Tibial artery (tissue), 4 donors: ENCODE data around the gene ATP5PD.
"Not testable (repeated sequence)": the region's sequence is repeated elsewhere in the genome, so short reads cannot be mapped to it uniquely, and the experiment has no call there.

ENCODE experiments used
- DNase-seq, 2 donors: peaks; one replicate each; pipeline ENCODE4 v3.0.0-alpha.2; 2019
- H3K27ac ChIP-seq, 2 donors: fragments of 200-600 bp; sonication (generic) in 1 of 2; 1 replicate in 1 of 2; 2 replicates in 1 of 2; pipeline ENCODE4 v1.5.1; 2018 to 2019; ENCODE audit warnings: mild to moderate bottlenecking in 1 of 2
- H3K27me3 ChIP-seq, 2 donors: fragments of 200-600 bp; sonication (generic) in 1 of 2; one replicate each; pipeline versions ENCODE4 v1.5.1 to v1.6.0; 2016 to 2019
- H3K36me3 ChIP-seq, 3 donors: fragments of 200-600 bp; sonication (generic) in 2 of 3; one replicate each; pipeline ENCODE4 v1.5.1; 2016 to 2019; ENCODE audit warnings: mild to moderate bottlenecking in 2 of 3
- H3K4me1 ChIP-seq, 4 donors: fragments of 200-600 bp; sonication (generic) in 2 of 4; 1 replicate in 3 of 4; 2 replicates in 1 of 4; pipeline ENCODE4 v1.5.1; 2016 to 2019
- H3K4me3 ChIP-seq, 2 donors: fragments of 200-600 bp; sonication (generic) in 1 of 2; 1 replicate in 1 of 2; 2 replicates in 1 of 2; pipeline ENCODE4 v1.5.1; 2018 to 2019; ENCODE audit warnings: mild to moderate bottlenecking in 2 of 2
- H3K9me3 ChIP-seq, 3 donors: fragments of 200-600 bp; sonication (generic) in 1 of 3; one replicate each; pipeline ENCODE4 v1.5.1; 2016 to 2019
- CTCF ChIP-seq, 2 experiments: fragments of 200-600 bp in 1 of 2; fragments of 450-650 bp in 1 of 2; IDR thresholded peaks; one replicate each; pipeline ENCODE4 v1.5.1; 2017 to 2019; ENCODE audit warnings: antibody characterized with exemption in 2 of 2, mild to moderate bottlenecking in 1 of 2, moderate library complexity in 1 of 2
- intact Hi-C: fragments of 100-400 bp; cut with DNase I; formaldehyde crosslinking; loops from one replicate; pipeline ENCODE4 v1.15.0; 2023; ENCODE audit warnings: low total_unique reads

The ATP5PD gene

GRCh38 chr17:75034236-75034908 lies 12.4 kb downstream of the ATP5PD start:
- peak; percentile 89 to 93 for DNase-seq
- peaks cover 11 to 14% (median 13%) of the 10 kb centered on the region in 3 donors for H3K36me3 ChIP-seq
- peak overlapping the region; percentile 71 to 96 for H3K4me3 ChIP-seq
- H3K4me1 ChIP-seq, result peaks cover 0 to 30% (median 22%) of the 10 kb centered on the region in 4 donors
- H3K27me3 ChIP-seq, result no peaks in the 10 kb centered on the region
- intact Hi-C loops, result loop anchor here (5.0 kb wide), 1 partner anchor 47 kb away; the partner anchor contains the start of gene CDR2L
- H3K27ac ChIP-seq, result peak overlapping the region; percentile 95 to 97
- no peaks in the 10 kb centered on the region for H3K9me3 ChIP-seq
- peak in 1 of 2 experiments; percentile 6 for TF ChIP-seq CTCF (IDR thresholded peaks at IDR 0.05)

GRCh38 chr17:75033346-75034235 lies 13.2 kb downstream of the ATP5PD start:
- peak overlapping the region; percentile 71 to 96 for H3K4me3 ChIP-seq
- intact Hi-C loops, result loop anchor here (5.0 kb wide), 1 partner anchor 46 kb away; the partner anchor contains the start of gene CDR2L
- peak overlapping the region; percentile 95 to 97 for H3K27ac ChIP-seq
- TF ChIP-seq CTCF (IDR thresholded peaks at IDR 0.05), result no peak
- H3K36me3 ChIP-seq, result peaks cover 3 to 6% (median 5%) of the 10 kb centered on the region in 3 donors
- DNase-seq, result peak; percentile 96 to 97
- no peaks in the 10 kb centered on the region for H3K9me3 ChIP-seq
- H3K4me1 ChIP-seq, result peaks cover 0 to 30% (median 22%) of the 10 kb centered on the region in 4 donors
- H3K27me3 ChIP-seq, result no peaks in the 10 kb centered on the region

DNA sequence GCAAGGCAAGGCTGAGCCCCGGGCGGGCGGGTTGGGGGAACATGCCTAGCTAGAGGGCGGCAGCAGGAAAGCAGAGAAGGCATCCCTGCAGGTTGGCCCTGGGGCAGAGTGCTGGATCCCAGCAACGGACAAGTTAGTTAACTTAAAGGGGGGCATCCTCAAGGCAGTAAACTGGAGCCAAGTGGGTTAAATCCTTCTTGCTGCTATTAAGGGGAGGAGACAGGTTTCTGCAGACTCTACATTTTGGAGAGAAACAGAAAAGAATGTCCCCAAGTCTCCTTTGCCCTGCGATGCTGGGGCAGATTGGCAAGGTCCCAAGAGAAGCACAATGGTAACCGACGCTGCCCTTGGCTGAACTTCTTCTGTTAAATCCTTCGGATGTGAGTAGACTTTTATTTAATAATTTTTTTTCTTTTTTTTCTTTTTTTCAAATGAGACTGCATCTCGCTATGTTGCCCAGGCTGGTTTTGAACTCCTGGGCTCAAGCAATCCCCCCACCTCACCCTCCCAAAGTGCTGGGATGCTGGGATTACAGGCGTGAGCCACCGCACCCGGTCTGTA lies 14.0 kb downstream of the ATP5PD start:
- no peaks in the 10 kb centered on the region for H3K27me3 ChIP-seq
- no peaks in the 10 kb centered on the region for H3K9me3 ChIP-seq
- H3K4me3 ChIP-seq, result peak overlapping the region; percentile 71 to 96
- intact Hi-C loops, result loop anchor here (5.0 kb wide), 1 partner anchor 45 kb away; the partner anchor contains the start of gene CDR2L
- TF ChIP-seq CTCF (IDR thresholded peaks at IDR 0.05), result no peak
- peaks cover 0 to 30% (median 22%) of the 10 kb centered on the region in 4 donors for H3K4me1 ChIP-seq
- peak overlapping the region; percentile 95 to 97 for H3K27ac ChIP-seq
- no peaks in the 10 kb centered on the region for H3K36me3 ChIP-seq
- DNase-seq, result peak; percentile 48 to 77

DNA sequence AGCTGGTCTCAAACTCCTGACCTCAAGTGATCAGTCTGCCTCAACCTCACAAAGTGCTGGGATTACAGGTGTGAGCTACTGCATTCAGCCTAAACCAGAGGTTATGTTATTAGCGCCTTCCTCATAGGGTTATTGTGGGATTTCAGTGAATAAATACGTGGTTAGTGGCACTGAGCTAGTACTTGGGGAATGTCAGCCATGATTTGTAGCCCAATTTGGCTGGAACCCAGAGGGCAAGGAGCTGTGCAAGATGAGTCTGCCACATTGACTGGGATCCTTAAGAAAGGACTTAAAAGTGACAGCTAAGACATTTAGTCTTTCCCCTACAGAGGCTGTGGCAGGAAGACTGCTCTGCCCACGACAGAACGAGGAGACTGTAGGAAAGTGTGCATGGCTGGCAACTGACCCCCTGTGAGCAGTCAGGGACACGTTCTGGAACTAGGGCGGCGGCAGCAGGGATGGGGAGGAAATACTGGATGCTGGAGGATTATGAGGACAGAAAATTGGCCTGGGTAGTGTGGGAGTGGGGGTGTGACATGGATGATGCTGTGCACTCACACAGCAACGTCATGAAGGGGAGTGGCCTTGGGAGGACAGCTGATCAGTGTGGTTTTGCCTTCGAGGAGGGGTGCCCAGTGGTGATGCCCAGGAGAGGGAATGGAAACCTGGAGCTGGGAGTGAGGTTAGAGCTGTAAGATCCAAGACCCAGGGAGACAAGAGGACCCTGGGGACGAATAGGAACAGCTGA lies 14.6 kb downstream of the ATP5PD start:
- TF ChIP-seq CTCF (IDR thresholded peaks at IDR 0.05), result no peak
- peak; percentile 88 to 90 for DNase-seq
- intact Hi-C loops, result loop anchor here (5.0 kb wide), 1 partner anchor 45 kb away; the partner anchor contains the start of gene CDR2L
- Histone ChIP-seq H3K36me3 (no peaks in the 10 kb centered on the region), H3K4me1 (peaks cover 0 to 30% (median 22%) of the 10 kb centered on the region in 4 donors), H3K9me3 (no peaks in the 10 kb centered on the region), H3K27ac (peak overlapping the region; percentile 95 to 97), H3K4me3 (peak overlapping the region; percentile 71 to 96), H3K27me3 (no peaks in the 10 kb centered on the region)

- Histone ChIP-seq H3K4me1 (peaks cover 0 to 23% (median 19%) of the 10 kb centered on the region in 4 donors), H3K9me3 (no peaks in the 10 kb centered on the region), H3K4me3 (no peak overlapping the region), H3K27ac (no peak overlapping the region), H3K27me3 (no peaks in the 10 kb centered on the region), H3K36me3 (no peaks in the 10 kb centered on the region)
- TF ChIP-seq CTCF (IDR thresholded peaks at IDR 0.05), result no peak
- intact Hi-C loops, result loop anchor here (5.0 kb wide), 1 partner anchor 43 kb away; the partner anchor contains the start of gene CDR2L
- DNase-seq, result peak in 1 of 2 donors; percentile 33
These were observed 16.6 kb downstream of the ATP5PD start for GRCh38 chr17:75030161-75030560.

- H3K27me3 ChIP-seq, H3K27ac ChIP-seq, H3K4me3 ChIP-seq, H3K9me3 ChIP-seq, H3K4me1 ChIP-seq, intact Hi-C loops: not testable (repeated sequence)
- peaks cover 1 to 15% (median 12%) of the 10 kb centered on the region in 3 donors for H3K36me3 ChIP-seq
- DNase-seq, result peak; percentile 45 to 64
These were observed 20.1 kb downstream of the ATP5PD start for GRCh38 chr17:75026650-75027049.

DNA sequence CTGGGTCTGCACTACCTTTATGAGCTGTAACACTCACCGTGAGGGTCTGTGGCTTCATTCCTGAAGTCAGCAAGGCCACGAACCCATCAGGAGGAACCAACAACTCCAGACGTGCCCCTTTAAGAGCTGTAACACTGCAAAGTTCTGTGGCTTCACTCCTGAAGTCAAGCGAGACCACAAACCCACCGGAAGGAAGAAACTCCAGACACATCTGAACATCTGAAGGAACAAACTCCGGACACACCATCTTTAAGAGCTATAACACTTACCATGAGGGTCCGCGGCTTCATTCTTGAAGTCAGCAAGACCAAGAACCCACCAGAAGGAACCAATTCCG lies 21.4 kb downstream of the ATP5PD start:
- H3K36me3 ChIP-seq, result peaks cover 14 to 28% (median 25%) of the 10 kb centered on the region in 3 donors
- H3K27ac ChIP-seq, H3K27me3 ChIP-seq, H3K4me1 ChIP-seq, H3K4me3 ChIP-seq, H3K9me3 ChIP-seq, intact Hi-C loops: not testable (repeated sequence)
- peak in 1 of 2 donors; percentile 29 for DNase-seq
